NCI-H226 (cell line): ENCODE results near the gene TMEM190.
A peak's percentile ranks its signal among the peaks of the same experiment; 100 is the strongest.
"Not testable (repeated sequence)": the region's sequence is repeated elsewhere in the genome, so short reads cannot be mapped to it uniquely, and the experiment has no call there.

Source experiments
- DNase-seq: peaks from one replicate; pipeline ENCODE4 v3.0.0-alpha.2; 2015

The TMEM190 gene

DNA sequence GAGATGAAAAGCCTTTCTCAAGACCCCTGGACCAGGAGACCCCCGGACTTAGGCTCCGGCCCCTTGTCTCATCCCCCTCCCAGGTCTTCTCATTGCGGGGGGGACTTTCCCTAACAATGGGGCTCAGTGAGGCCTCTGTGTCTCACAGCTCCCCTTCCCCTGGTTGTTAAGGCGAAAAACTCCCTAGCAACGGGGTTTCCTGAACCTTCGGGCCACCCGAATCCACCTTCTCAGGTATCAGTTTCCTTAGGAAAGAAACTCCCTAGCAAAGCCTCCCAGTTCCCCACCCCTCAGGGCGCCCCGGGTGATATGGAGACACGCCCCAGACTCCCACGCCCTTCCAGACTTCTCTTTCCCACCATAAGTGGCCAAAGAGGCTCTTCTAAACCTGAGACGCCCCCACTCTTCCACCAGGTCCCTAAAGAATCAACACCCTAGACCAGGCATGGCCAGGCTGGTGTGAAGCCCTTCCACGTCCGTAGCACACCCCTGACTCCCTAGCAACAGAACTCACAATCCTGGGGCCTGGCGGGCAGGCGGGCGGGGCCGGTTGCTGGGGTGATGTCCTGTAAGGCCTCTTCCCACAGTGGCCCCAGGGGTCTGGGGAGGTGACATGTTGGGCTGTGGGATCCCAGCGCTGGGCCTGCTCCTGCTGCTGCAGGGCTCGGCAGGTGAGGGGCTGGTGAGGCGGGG lies at the start of gene TMEM190:
Gene TMEM190 (plus strand): TSS at position 586 of the 693 bp plus-strand sequence. CDS start 28 bp downstream, at position 614.
- DNase-seq = no peak

DNA sequence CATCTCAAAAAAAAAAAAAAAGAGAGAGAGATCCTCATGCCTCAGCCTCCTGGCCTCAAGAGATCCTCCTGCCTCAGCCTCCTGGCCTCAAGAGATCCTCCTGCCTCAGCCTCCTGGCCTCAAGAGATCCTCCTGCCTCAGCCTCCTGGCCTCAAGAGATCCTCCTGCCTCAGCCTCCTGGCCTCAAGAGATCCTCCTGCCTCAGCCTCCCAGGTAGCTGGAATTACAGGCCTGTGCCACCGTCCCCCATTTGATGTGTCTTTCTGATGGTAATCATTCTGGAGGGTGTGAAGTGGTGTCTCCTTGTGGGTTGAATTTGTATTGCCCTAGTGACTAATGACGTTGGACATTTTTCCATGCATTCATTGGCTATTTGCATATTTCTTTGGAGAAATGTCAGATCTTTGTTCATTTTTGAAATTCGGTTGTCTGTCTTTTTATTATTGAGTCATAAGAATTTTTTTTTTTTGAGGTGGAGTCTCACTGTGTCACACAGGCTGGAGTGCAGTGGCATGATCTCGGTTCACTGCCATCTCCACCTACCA lies 47.8 kb upstream of the TMEM190 start:
- not testable (repeated sequence) for DNase-seq

DNA sequence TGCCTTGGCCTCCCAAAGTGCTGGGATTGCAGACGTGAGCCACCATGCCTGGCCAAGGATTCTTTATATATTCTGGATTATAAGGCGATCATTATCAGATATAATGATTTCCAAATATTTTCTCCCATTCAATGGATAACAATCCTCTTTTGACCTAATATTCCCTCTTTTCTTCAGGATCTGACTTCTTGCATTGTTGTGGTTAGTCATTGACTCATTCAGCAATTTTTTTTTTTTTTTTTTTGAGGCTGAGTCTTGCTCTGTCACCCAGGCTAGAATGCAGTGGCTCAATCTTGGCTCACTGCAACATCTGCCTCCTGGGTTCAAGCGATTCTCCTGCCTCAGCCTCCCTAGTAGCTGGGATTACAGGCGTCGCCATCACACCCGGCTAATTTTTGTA lies 46.8 kb upstream of the TMEM190 start:
- DNase-seq = not testable (repeated sequence)

DNA sequence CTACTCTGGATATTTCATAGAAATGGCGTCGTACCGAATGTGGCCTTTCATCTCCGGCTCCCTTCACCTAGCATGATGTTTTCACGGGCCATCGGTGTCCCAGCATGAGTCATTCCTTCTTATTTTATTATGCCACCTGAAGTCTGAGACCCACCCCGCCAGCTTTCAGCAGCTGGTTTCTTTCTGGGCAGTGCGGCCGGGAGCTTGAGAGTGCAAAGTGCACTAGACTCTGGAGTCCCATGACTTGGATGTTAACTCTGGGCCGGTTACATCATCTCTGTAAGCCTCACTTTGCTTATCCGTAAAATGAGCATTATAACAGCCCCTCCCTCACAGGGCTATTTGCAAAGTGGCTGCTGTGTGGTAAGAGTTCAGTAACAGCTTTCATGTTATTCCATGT lies 42.8 kb upstream of the TMEM190 start:
- no peak for DNase-seq

DNA sequence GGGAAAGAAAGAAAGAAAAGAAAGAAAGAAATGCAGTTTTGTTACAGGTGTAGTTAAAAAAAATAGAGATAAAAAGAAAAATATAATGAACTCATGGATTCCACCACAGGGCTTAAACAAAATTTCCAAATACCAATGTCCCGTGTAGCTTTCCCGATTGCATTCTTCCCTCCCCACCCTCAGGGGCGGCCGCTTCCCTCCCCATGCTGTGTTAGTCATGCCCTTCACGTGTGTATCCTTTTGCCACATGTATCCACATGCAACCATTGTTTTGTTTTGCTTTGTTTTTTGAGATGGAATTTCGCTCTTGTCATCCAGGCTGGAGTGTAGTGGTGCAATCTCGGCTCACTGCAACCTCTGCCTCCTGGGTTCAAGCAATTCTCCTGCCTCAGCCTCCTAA lies 40.5 kb upstream of the TMEM190 start:
- no peak for DNase-seq

DNA sequence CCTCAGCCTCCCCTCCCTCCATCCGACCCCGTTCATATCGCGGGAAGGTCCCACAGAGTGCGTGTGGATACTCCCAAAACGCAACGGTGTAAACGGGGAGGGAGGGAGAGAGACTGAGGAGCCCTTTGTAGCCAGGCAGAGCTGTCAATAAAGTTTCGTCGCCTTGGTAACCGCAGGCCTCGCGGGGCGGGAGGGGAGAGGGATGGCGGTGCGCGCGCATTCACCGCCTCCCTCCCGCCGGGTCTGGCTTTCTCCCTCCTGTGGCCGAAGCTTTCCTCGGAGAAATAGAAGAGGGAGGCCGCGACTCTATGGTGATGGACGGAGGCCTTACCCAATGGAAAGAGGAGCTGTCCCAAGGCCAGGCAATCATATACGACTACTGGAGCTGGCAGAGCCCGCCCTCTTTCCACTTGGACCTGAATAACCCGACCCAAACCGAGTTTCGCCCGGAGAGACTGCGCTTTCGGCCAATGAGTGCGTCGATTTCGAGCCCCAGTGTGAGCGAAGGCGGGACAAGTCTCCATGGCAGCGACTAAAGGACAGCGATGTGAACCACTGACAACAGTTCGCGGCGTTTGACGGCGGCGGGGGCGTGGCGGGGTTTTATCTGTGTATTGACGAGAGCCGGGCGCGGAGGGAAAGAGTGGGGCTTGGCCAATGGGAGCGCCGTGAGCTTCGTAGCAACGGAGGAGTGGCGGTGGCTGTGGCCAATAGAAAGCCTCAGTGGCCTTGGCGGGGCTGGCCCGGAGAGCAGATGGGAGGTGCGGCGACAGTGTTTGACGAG lies 37.3 kb upstream of the TMEM190 start, which contains the start of gene KMT5C:
Gene KMT5C (plus strand): TSS at position 772 of the 784 bp plus-strand sequence. CDS start 2,061 bp downstream, outside the sequence.
- peak; percentile 100 for DNase-seq

DNA sequence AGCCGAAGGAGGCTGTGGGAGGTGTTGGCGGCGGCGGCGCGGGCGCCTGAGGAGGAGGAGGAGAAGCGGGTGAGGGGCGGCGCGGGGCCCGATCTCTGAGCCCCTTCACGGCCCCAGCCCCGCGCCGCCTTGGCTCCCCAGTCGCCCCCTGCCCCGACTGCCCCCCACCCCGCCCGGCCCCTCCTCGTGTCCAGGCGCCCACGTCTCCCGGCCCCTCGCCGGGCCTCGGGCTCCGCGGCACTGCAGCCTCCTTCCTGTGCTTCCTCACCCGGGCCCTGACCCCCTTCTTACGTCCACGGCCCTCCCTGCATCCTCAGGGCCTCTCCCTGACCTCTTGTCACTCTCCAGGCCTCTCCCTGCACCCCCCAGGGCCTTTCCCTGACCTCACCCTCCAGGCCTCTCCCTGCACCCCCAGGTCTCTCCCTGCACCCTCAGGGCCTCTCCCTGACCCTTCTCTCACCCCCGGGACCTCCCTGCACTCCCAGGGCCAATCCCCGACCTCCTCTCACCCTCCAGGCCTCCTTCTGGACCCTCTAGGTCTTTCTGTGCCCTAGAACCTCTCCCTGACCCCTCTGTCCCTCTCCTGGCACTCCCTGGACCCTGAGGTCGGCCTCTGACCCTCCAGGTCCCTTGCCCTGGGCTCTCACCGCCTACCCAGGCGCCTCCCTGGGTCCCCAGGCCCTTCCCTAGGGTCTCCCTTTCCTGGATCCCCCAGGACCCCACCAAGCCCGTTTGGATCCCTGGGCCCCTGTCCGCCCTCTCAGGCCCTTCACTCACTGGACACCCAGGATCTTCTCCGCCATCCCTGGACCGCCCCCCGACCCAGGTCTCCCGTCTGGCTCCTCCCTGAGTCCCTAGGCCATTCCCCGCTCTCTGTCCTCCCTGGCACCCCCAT lies 36.5 kb upstream of the TMEM190 start:
- DNase-seq = peak; percentile 14

DNA sequence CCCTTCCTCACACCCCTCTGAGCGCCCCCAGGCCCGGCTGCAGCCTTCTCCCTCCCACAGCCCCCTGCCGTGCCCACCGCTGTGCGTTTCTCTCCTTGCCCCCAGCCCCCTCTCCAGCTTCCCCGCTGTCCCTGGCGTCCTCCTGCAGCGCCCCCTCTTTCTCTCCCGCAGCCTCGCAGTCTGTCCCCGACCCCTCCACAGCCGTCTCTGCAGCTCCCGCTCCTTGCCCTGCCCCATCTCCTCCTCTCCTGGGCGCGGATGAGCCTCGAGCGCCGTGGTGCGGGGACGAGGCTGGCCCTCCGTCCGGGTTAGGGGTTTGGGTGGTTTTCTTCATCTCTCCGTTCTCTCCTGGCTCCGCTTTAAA lies 35.9 kb upstream of the TMEM190 start:
- no peak for DNase-seq

DNA sequence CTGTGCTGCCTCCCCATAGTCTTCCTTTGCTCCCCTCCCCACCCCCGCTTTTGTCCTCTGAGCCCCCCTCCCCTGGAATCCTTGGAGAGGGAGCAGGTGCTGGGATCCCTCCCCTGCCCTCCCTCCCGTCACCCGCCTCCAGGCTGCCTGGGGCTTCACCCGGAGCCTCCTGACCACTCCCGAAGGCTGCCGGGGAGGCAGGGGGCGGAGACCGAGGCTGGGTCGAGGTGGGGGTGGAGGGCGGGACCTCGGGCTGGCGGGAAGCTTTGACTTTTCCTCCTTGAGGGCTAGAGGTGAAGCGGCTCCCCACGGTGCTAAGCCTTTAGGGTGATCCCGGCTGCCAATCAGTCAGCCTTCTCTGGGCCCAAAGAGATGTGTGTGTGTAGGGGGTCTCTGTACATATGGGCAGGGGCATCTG lies 35.4 kb upstream of the TMEM190 start:
- DNase-seq = peak; percentile 80

DNA sequence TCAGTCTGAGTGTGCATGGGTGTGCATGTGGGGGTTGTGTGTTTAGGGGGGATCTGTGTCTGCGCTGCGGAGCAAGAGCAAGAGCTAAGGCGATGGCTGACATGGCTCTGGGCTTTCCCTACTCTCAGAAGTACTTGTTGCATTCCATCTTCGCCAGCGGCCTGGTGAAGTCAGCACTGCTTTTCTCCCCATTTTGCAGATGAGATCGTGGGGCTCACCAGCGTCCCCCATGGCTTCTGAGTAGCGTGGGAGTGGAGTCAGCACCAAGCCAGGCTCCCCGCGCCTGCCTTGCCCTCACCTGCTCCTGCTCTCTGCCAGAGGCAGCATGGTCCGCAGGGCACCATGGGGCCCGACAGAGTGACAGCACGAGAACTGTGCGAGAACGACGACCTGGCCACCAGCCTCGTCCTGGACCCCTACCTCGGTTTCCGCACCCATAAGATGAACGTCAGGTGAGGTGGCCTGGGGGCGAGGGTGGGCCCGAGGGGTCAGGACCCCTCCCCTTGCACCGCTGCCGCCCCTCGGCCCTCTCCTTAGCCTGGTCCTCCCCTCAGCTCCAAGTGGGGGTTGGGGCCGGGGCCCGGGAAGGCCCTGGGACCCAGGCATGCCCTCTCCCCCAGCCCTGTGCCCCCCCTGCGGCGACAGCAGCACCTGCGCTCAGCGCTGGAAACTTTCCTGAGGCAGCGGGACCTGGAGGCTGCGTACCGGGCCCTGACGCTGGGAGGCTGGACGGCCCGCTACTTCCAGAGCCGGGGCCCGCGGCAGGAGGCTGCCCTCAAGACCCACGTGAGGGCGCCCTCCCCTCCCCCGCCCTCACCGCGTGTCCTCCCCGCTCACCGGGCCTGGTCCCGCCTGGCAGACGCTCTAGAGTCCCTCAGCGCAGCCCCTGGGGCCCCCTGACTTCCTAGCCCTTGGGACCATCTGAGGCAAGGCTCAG lies 34.8 kb upstream of the TMEM190 start:
- no peak for DNase-seq

DNA sequence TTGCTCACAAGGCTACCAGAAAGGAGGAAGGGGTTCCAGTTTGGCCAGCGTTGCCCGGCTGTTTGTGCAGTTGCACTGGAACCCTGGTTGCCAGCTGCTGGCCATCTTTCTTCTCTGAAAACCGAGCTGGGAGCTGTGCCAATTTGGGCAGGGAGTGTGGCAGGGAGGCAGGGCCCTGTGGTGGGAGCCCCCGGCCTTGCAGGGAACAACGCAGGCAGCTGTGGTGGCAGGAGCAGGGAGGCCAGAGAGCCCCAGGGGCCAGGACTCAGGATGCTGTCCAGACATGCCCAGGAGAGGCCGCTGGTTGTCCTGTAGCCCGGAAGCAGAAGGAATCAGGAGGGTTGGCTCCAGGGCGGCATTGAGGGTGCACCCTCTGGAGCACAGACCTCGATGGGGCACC lies 32.2 kb upstream of the TMEM190 start:
- no peak for DNase-seq

DNA sequence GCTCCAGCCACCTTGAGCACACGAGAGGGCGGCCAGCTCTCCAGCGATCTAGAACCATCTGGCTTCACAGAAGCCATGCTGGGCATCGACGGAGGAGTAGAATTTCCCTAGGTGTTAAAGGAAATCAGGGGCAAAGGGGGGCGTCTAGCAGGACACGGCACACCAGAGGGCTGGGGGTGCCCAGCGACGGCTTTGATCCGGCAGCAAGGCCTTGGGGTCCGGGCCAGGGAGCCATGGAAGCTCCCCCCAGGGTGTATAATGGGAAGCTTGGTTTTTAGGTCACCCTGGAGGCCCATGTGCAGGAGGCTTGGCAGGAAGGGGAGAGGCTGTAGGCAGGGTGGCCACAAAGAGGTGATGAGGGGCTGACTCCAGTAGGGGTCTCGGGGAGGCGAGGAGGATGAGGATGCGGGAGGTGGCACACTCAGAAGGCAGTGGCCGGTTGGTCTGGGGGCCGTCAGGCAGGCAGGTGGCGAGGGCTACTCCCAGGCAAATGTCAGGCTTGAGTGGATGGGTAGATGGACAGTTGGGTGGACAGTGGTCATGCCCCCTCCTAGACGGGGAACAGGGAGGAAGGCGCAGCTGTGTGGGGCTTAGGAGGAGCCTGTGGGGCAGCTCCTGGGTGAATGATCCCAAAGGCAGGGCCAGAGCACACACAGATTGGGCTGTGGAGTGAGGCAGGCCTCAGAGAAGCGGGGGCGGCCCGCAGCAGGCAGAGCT lies 31.4 kb upstream of the TMEM190 start:
- DNase-seq = no peak

DNA sequence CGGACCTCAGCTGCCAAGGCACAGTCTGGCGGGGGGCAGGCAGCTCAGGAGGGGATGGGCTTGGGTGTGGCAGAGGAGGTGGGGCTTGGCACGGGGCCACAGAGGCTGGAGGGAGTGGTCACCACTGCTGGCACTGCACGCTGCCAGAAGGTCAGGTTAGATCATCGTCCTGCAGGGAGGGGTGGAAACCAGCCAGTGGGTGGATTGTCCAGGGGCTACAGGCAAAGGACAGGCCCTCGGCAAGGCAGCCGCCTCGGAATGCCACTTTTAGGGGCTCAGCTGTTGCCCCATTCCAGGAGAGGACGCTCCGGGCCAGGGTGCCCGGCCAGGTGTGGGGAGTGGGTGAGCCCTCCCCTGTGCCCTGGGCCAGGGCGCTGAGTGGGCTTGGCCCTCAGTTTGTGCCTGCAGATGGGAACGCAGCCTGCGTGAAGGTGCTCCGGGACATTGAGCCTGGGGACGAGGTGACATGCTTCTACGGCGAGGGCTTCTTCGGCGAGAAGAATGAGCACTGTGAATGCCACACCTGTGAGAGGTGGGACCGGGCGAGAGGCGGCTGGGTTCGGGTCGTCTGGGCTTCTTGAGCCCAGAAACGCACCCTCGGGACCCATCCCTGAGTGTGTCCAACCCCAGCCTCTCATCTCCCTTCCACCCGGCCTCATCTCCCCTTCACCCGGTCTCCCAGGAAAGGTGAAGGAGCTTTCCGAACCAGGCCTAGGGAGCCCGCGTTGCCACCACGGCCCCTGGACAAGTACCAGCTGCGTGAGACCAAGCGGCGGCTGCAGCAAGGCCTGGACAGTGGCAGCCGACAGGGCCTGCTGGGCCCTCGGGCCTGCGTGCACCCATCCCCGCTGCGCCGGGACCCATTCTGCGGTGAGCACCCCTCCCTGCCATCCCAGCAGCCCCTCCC lies 30.6 kb upstream of the TMEM190 start:
- peak; percentile 82 for DNase-seq

DNA sequence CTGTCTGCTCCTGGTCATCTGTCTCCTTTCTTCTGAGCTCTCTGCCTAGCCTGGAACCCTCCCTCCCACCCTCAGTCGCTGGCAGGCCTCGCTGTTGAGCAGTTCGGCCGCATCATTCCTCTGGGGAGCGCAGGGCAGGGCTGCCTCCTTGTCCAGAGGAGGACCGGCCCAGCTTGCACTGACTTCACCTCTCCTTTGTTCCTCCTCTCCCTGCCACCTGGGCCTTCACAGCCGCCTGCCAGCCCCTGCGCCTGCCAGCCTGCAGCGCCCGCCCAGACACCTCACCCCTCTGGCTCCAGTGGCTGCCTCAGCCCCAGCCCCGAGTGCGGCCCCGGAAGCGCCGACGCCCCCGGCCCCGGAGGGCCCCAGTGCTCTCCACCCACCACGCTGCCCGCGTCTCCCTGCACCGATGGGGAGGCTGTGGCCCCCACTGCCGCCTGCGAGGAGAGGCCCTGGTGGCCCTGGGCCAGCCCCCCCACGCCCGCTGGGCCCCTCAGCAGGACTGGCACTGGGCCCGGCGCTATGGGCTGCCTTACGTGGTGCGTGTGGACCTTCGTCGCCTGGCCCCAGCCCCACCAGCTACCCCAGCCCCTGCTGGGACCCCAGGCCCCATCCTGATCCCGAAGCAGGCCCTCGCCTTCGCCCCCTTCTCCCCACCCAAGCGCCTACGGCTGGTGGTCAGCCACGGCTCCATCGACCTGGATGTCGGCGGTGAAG lies 29.7 kb upstream of the TMEM190 start:
- DNase-seq = no peak

DNA sequence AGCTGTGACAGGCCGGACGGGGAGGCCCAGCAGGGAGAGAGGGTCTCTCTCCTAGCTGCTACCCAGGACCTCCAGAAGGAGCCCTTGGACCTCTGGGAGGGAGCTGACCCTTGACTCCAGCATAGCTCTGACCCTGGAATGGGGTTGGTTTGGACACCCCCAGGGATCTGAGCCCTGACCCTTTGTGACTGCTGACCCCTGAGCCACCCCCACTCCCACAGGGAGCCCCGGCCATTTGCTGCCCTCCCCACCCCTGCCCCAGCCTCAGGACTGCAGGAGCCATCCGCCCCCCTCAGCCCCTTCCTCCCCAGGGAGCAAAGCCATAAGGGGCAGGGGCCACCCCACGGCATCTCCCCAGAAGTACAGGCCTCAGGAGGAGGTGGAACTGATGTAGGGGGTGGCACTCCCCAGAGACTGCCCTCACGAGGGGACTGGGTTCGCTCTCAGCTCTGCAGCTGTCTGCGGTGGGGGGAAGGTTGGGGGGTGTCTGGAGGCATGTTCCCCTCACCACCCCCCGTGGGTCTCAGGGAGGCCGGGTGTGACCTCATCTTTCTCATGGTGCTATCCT lies 29.1 kb upstream of the TMEM190 start:
- no peak for DNase-seq

DNA sequence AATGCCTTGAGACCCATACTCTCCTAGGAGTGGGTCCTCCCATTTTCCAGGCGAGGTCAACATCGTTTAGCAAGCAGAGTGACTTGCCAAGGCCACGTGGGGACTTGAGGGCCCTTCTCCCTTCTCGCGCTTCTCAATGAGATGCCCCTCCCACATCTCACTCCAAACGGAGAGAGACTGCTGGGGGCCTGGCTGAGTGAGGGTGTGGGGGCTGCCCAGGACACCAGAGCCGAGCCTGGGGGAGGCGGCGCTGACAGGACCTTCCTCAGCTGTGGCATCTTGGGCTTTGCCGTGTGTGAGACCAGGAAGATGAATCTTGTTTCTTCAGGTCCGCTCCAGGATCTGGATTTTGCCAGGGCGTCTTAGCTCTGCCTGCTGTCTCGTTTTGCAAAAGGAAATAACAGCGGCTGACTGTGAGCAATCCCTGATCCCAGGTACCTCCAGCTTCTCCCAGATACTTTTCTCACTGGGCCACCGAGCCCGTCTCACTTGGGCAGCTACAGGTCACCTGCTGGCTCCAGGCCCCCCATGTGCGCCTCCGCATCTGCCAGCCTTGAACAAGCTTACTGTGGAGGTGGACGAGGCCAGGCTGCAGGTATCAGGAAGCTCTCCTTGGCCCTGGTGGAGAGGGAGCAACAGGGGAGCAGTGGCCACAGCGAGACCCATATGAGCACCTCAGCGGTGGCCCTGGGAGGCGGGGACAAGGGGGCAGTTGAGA lies 28.1 kb upstream of the TMEM190 start:
- DNase-seq = no peak

DNA sequence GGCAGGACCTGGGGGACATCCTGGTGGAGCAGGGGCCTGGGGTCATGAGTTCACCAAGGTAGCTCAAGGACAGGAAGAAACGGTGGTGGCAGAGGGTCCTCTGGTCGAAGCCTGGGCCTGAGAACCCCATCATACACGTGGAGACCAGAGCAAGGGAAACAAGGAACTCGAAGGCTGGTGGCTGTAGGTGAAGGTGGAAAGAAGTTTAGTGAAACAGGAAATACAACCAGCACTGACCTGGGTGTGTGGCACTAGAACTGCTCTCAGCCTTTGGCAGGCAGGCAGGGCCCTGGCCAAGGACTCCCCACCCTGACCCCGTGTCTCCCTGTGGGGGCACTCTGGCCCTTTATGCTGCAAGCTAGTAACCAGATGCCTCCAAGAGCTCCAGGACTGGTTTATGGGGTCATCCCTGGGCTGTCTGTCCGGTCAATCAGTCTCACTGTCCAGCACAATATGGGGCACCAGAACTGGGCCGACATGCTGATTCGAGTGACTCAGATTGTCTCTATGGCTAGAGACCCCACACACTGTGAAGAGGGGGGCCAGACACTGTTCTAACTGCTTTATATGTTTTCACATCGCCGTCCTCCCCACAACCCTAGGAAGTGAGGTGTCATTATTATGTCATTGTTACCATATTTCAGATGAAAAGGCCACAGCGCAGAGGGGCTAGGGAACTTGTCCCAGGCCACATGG lies 25.9 kb upstream of the TMEM190 start:
- no peak for DNase-seq

DNA sequence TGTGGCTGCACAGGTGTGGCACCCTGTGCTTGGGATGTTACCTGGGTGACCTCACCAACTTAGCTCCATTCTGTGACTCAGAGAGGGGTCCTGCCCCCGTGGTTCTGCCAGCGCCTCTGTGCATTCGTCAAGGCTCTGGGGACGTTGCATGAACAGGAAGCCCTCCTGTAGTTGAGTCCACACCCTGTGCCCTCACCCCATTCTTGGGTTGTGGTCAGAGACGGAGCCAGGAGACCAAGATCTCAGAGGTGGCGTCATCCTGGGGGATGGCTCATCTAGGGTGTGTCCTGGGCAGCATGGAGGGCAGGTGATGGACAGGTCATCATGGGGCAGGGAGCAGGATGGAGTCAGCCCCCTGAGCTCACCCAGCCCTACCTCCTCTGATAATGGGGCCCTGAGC lies 24.6 kb upstream of the TMEM190 start:
- peak; percentile 45 for DNase-seq
